Panc1 (cell line): ENCODE measurements around the gene P2RX4. TPM values are rescaled to one million over a fixed set of nuclear protein-coding genes. Genes with fewer than 3 reads are reported as not detected.

Source experiments
- ATAC-seq: fragments of 200-7000 bp; cut with Tn5 transposase; 2 replicates; pipeline ENCODE4 v1.9.1; 2020; ENCODE audit warnings: mild to moderate bottlenecking, moderate library complexity
- BruUV-seq: library from RNA; stranded (reverse); fragments of 400-500 nt; replicated peaks from 2 replicates; lab custom pipeline; 2021; lab: Mats Ljungman, UMichigan
- CTCF ChIA-PET: fragments of 300-600 bp; sonication (Branson Sonifier 250); formaldehyde crosslinking; loops from one replicate; lab custom pipeline; 2022; ENCODE audit warnings: antibody characterized with exemption; lab: Charles Lee
- POLR2A ChIA-PET: fragments of 300-600 bp; sonication (Branson Sonifier 250); formaldehyde crosslinking; loops from one replicate; lab custom pipeline; 2022; ENCODE audit warnings: antibody characterized with exemption; lab: Charles Lee
- DNase-seq: peaks from one replicate; pipeline ENCODE4 v3.0.0-alpha.2; 2010; ENCODE audit warnings: low read depth, low spot score
- H3K27ac ChIP-seq: 2 replicates; pipeline ENCODE4 v1.5.1; 2011; ENCODE audit warnings: mild to moderate bottlenecking, low read length, inconsistent platforms
- H3K27me3 ChIP-seq: fragments of 200-500 bp; sonication (Bioruptor generic); 2 replicates; pipeline ENCODE4 v1.6.0; 2014; ENCODE audit warnings: low read length, inconsistent platforms; ENCODE audit not compliant: control insufficient read depth, insufficient read depth
- H3K36me3 ChIP-seq: fragments of 200-500 bp; sonication (Bioruptor generic); 2 replicates; pipeline ENCODE4 v1.5.1; 2014; ENCODE audit warnings: inconsistent platforms, mild to moderate bottlenecking, low read length, moderate library complexity; ENCODE audit not compliant: control insufficient read depth, insufficient read depth
- H3K4me1 ChIP-seq: 2 replicates; pipeline ENCODE4 v1.5.1; 2011; ENCODE audit warnings: inconsistent platforms, mild to moderate bottlenecking, low read length, moderate library complexity; ENCODE audit not compliant: control insufficient read depth, insufficient read depth
- H3K4me3 ChIP-seq, 2 experiments: 2 replicates each; pipeline ENCODE4 v1.5.1; 2011 to 2012; ENCODE audit warnings: low read depth in 2 of 2, low read length in 2 of 2, mild to moderate bottlenecking in 2 of 2, inconsistent platforms in 1 of 2, moderate library complexity in 1 of 2
- H3K9me3 ChIP-seq: fragments of 200-500 bp; sonication (Bioruptor generic); 2 replicates; pipeline ENCODE4 v1.5.1; 2014; ENCODE audit warnings: low read depth, mild to moderate bottlenecking, inconsistent platforms, low read length, moderate library complexity; ENCODE audit not compliant: control insufficient read depth, insufficient read depth
- CTCF ChIP-seq: fragments of 450-650 bp; IDR thresholded peaks from 2 replicates; pipeline ENCODE4 v1.5.1; 2017; ENCODE audit warnings: mild to moderate bottlenecking
- POLR2AphosphoS5 ChIP-seq: IDR thresholded peaks from 2 replicates; pipeline ENCODE4 v1.6.1; 2012; ENCODE audit warnings: mild to moderate bottlenecking, low read depth, low read length, moderate library complexity
- REST ChIP-seq, 2 experiments: IDR thresholded peaks; 2 replicates each; pipeline ENCODE4 v1.6.1; 2011 to 2012; ENCODE audit warnings: low read depth in 2 of 2, control low read depth in 1 of 2, low read length in 1 of 2, mild to moderate bottlenecking in 1 of 2, moderate library complexity in 1 of 2; ENCODE audit not compliant: insufficient read depth in 1 of 2
- SIN3A ChIP-seq: IDR thresholded peaks from 2 replicates; pipeline ENCODE4 v1.6.1; 2012; ENCODE audit warnings: low read depth, mild to moderate bottlenecking, low read length, moderate library complexity, borderline replicate concordance; ENCODE audit not compliant: insufficient read depth
- TCF7L2 ChIP-seq: IDR thresholded peaks from 2 replicates; pipeline ENCODE4 v1.6.1; 2011; ENCODE audit warnings: mild to moderate bottlenecking, low read depth, low read length, inconsistent platforms
- in situ Hi-C: cut with HindIII; loops from 2 replicates; pipeline ENCODE4 v1.10.0; 2016; ENCODE audit warnings: low sequenced_read_pairs, low pct_unique_long_range_greater_than_20kb
- intact Hi-C: fragments of 100-400 bp; cut with micrococcal nuclease; formaldehyde crosslinking; loops from one replicate; pipeline ENCODE4 v1.10.0; 2022; ENCODE audit not compliant: unreplicated experiment
- total RNA-seq: library from RNA; stranded (reverse); gene quantifications from one replicate; pipeline ENCODE4 v1.2.1, GENCODE V29; 2021; ENCODE audit not compliant: unreplicated experiment

The P2RX4 gene
- total RNA-seq, 1 experiment from 2014 or later = 12.4 TPM

GRCh38 chr12:121260091-121260490 is 50.2 kb downstream of the P2RX4 start:
- no TSS peak for BruUV-seq

GRCh38 chr12:121261398-121261797 is 51.5 kb downstream of the P2RX4 start:
- no peaks in the 10 kb centered on the region for H3K9me3 ChIP-seq
- H3K27ac ChIP-seq = no peak overlapping the region
- CTCF ChIA-PET = no interaction called here
- POLR2A ChIA-PET = no interaction called here
- no TSS peak for BruUV-seq
- ATAC-seq (no peak), DNase-seq (no peak)
- in situ Hi-C loops = no loop called here
- H3K4me1 ChIP-seq = no peaks in the 10 kb centered on the region
- no peak overlapping the region for H3K4me3 ChIP-seq
- TF ChIP-seq REST (IDR thresholded peaks at IDR 0.05; ENCODE audit: insufficient read depth in 1 of 2, low read depth in 2 of 2, low read length in 1 of 2) (no peak), CTCF (no peak), TCF7L2 (no peak), POLR2AphosphoS5 (no peak), SIN3A (no peak)
- H3K36me3 ChIP-seq = no peaks in the 10 kb centered on the region; the same call in 1 of the 2 replicates
- intact Hi-C loops = no loop called here
- H3K27me3 ChIP-seq = no peaks in the 10 kb centered on the region

More at GRCh38 chr12:121260091-121260490, 50.2 kb downstream of the P2RX4 start:
- TF ChIP-seq TCF7L2 = no peak
- no peak for TF ChIP-seq SIN3A
- ChIA-PET CTCF (no interaction called here), POLR2A (no interaction called here)
- Histone ChIP-seq H3K4me3 (no peak overlapping the region), H3K9me3 (no peaks in the 10 kb centered on the region), H3K4me1 (no peaks in the 10 kb centered on the region), H3K27ac (no peak overlapping the region), H3K36me3 (no peaks in the 10 kb centered on the region; the same call in 1 of the 2 replicates), H3K27me3 (no peaks in the 10 kb centered on the region)
- no peak for DNase-seq
- ATAC-seq = no peak
- intact Hi-C loops = no loop called here
- in situ Hi-C loops = no loop called here

- POLR2A ChIA-PET = no interaction called here
These were observed 53.4 kb downstream of the P2RX4 start for GRCh38 chr12:121263206-121263935.

More at GRCh38 chr12:121263206-121263935, 53.4 kb downstream of the P2RX4 start:
- no peak for DNase-seq
- Histone ChIP-seq H3K27me3 (no peaks in the 10 kb centered on the region), H3K36me3 (no peaks in the 10 kb centered on the region; the same call in 1 of the 2 replicates), H3K4me3 (no peak overlapping the region), H3K4me1 (no peaks in the 10 kb centered on the region), H3K27ac (no peak overlapping the region), H3K9me3 (no peaks in the 10 kb centered on the region)
- CTCF ChIA-PET = interaction anchor here (0.6 kb wide), 1 partner anchor 13 kb away, joined by 8 read pairs; no protein-coding TSS in a partner anchor
- TF ChIP-seq REST (IDR thresholded peaks at IDR 0.05; ENCODE audit: insufficient read depth in 1 of 2, low read depth in 2 of 2, low read length in 1 of 2) = no peak
- no peak for TF ChIP-seq POLR2AphosphoS5
- TF ChIP-seq CTCF = no peak
- no peak for TF ChIP-seq SIN3A
- TF ChIP-seq TCF7L2 = no peak
- ATAC-seq = no peak
- intact Hi-C loops (no loop called here), in situ Hi-C loops (no loop called here)
- BruUV-seq = no TSS peak
